Measurements from ENCODE around the gene ARHGAP32. TPM values are rescaled to one million over a fixed set of nuclear protein-coding genes. Genes with fewer than 3 reads are reported as not detected.

ARHGAP32 gene
- total RNA-seq, 1 experiment from 2014 or later, result 54.0 TPM

GRCh38 chr11:128981254-128981653, 210.9 kb downstream of the ARHGAP32 start:
- Histone ChIP-seq H3K4me3 (ENCODE audit: low read depth, low read length) (no peak overlapping the region), H3K4me1 (no peaks in the 10 kb centered on the region), H3K36me3 (ENCODE audit: control insufficient read depth, insufficient read depth, low read length) (no peaks in the 10 kb centered on the region; the same call in 1 of the 2 replicates), H3K27me3 (replicated peaks; ENCODE audit: control insufficient read depth, insufficient read depth, low read length) (no peaks in the 10 kb centered on the region), H3K9me3 (no peaks in the 10 kb centered on the region)
- H3K27ac Mint-ChIP-seq (ENCODE audit: unreplicated experiment), result no peak overlapping the region
- no peaks in the 10 kb centered on the region for H3K4me1 Mint-ChIP-seq (ENCODE audit: low read depth, unreplicated experiment)
- H3K27me3 Mint-ChIP-seq (ENCODE audit: insufficient read depth, unreplicated experiment), result no peaks in the 10 kb centered on the region
- H3K4me3 Mint-ChIP-seq (ENCODE audit: unreplicated experiment), result no peak overlapping the region
- no TSS peak for BruUV-seq (replicated peaks)
- POLR2A ChIA-PET, result no interaction called here
- intact Hi-C loops (cut with micrococcal nuclease; ENCODE audit: unreplicated experiment), result no loop called here
- CTCF ChIA-PET, result interaction anchor here (1.6 kb wide), 1 partner anchor 25 kb away, joined by 6 read pairs; no protein-coding TSS in a partner anchor
- no peaks in the 10 kb centered on the region for H3K9me3 Mint-ChIP-seq (ENCODE audit: unreplicated experiment)
- no peak for DNase-seq
- TF ChIP-seq CTCF (IDR thresholded peaks at IDR 0.05; ENCODE audit: insufficient read depth in 1 of 2, low read depth in 1 of 2, low read length in 1 of 2, severe bottlenecking in 1 of 2, unreplicated experiment in 1 of 2), result no peak
- peaks cover 45% of the 10 kb centered on the region for H3K36me3 Mint-ChIP-seq (ENCODE audit: insufficient read depth, unreplicated experiment)

GRCh38 chr11:128970598-128971190, 221.4 kb downstream of the ARHGAP32 start:
- Mint-ChIP-seq H3K4me3 (ENCODE audit: unreplicated experiment) (no peak overlapping the region), H3K4me1 (ENCODE audit: low read depth, unreplicated experiment) (no peaks in the 10 kb centered on the region), H3K27ac (ENCODE audit: unreplicated experiment) (no peak overlapping the region), H3K27me3 (ENCODE audit: insufficient read depth, unreplicated experiment) (no peaks in the 10 kb centered on the region), H3K36me3 (ENCODE audit: insufficient read depth, unreplicated experiment) (peaks cover 75% of the 10 kb centered on the region), H3K9me3 (ENCODE audit: unreplicated experiment) (no peaks in the 10 kb centered on the region)
- H3K9me3 ChIP-seq, result no peaks in the 10 kb centered on the region
- no peaks in the 10 kb centered on the region for H3K4me1 ChIP-seq
- H3K36me3 ChIP-seq (ENCODE audit: control insufficient read depth, insufficient read depth, low read length), result peaks cover 3% of the 10 kb centered on the region; the same call in 1 of the 2 replicates
- intact Hi-C loops (cut with micrococcal nuclease; ENCODE audit: unreplicated experiment), result no loop called here
- H3K27me3 ChIP-seq (replicated peaks; ENCODE audit: control insufficient read depth, insufficient read depth, low read length), result no peaks in the 10 kb centered on the region
- TF ChIP-seq CTCF (IDR thresholded peaks at IDR 0.05; ENCODE audit: insufficient read depth in 1 of 2, low read depth in 1 of 2, low read length in 1 of 2, severe bottlenecking in 1 of 2, unreplicated experiment in 1 of 2), result no peak
- no peak for DNase-seq
- ChIA-PET CTCF (no interaction called here), POLR2A (no interaction called here)
- no peak overlapping the region for H3K4me3 ChIP-seq (ENCODE audit: low read depth, low read length)
- BruUV-seq (replicated peaks), result no TSS peak

GRCh38 chr11:128968916-128969315, 223.2 kb downstream of the ARHGAP32 start:
- ChIA-PET POLR2A (no interaction called here), CTCF (no interaction called here)
- H3K9me3 ChIP-seq, result no peaks in the 10 kb centered on the region
- no peak overlapping the region for H3K4me3 Mint-ChIP-seq (ENCODE audit: unreplicated experiment)
- no peaks in the 10 kb centered on the region for H3K9me3 Mint-ChIP-seq (ENCODE audit: unreplicated experiment)
- no peaks in the 10 kb centered on the region for H3K27me3 Mint-ChIP-seq (ENCODE audit: insufficient read depth, unreplicated experiment)
- peaks cover 71% of the 10 kb centered on the region for H3K36me3 Mint-ChIP-seq (ENCODE audit: insufficient read depth, unreplicated experiment)
- no peaks in the 10 kb centered on the region for H3K4me1 Mint-ChIP-seq (ENCODE audit: low read depth, unreplicated experiment)
- no peak for DNase-seq
- intact Hi-C loops (cut with micrococcal nuclease; ENCODE audit: unreplicated experiment), result no loop called here
- H3K27me3 ChIP-seq (replicated peaks; ENCODE audit: control insufficient read depth, insufficient read depth, low read length), result no peaks in the 10 kb centered on the region
- no peaks in the 10 kb centered on the region for H3K4me1 ChIP-seq
- peaks cover 3% of the 10 kb centered on the region; the same call in 1 of the 2 replicates for H3K36me3 ChIP-seq (ENCODE audit: control insufficient read depth, insufficient read depth, low read length)
- no peak overlapping the region for H3K4me3 ChIP-seq (ENCODE audit: low read depth, low read length)
- BruUV-seq (replicated peaks), result no TSS peak
- no peak overlapping the region for H3K27ac Mint-ChIP-seq (ENCODE audit: unreplicated experiment)
- no peak for TF ChIP-seq CTCF (IDR thresholded peaks at IDR 0.05; ENCODE audit: insufficient read depth in 1 of 2, low read depth in 1 of 2, low read length in 1 of 2, severe bottlenecking in 1 of 2, unreplicated experiment in 1 of 2)
